ENCODE measurements around the gene SMOC2. TPM values are rescaled to one million over a fixed set of nuclear protein-coding genes. Genes with fewer than 3 reads are reported as not detected.
A peak's percentile ranks its signal among the peaks of the same experiment; 100 is the strongest.
"Not testable (repeated sequence)": the region's sequence is repeated elsewhere in the genome, so short reads cannot be mapped to it uniquely, and the experiment has no call there.

The SMOC2 gene
- total and polyA plus RNA-seq, 4 donors, result 1.3 to 6.4 (median 4.6) TPM

GRCh38 chr6:168675375-168675774 lies 234.4 kb downstream of the SMOC2 start:
- ATAC-seq (ENCODE audit: insufficient read depth, low FRiP score) (no peak), DNase-seq (no peak)
- H3K27me3 ChIP-seq (ENCODE audit: control insufficient read depth in 3 of 3, insufficient read depth in 3 of 3, low read length in 2 of 3), result no peaks in the 10 kb centered on the region
- H3K4me3 ChIP-seq, result no peak overlapping the region
- H3K9me3 ChIP-seq (ENCODE audit: control insufficient read depth in 4 of 4, insufficient read depth in 3 of 4, low read length in 3 of 4), result peaks cover 0 to 1% (median 0%) of the 10 kb centered on the region in 4 donors
- no peaks in the 10 kb centered on the region for H3K36me3 ChIP-seq (ENCODE audit: control insufficient read depth in 4 of 4, insufficient read depth in 4 of 4, low read length in 4 of 4)
- H3K27ac ChIP-seq (ENCODE audit: low read depth in 1 of 2, low read length in 1 of 2), result no peak overlapping the region
- no peak for TF ChIP-seq CTCF (IDR thresholded peaks at IDR 0.05; ENCODE audit: control extremely low read depth, extremely low read depth)
- no peak overlapping the region for H3K9ac ChIP-seq (ENCODE audit: insufficient read depth in 1 of 2, low read length in 2 of 2)
- WGBS, 2 donors, result 75% methylated on average over 11 of the region's 11 CpGs
- H3K4me1 ChIP-seq (ENCODE audit: control insufficient read depth in 5 of 5, insufficient read depth in 5 of 5, low read length in 5 of 5), result no peaks in the 10 kb centered on the region

GRCh38 chr6:168675933-168676551 lies 235.1 kb downstream of the SMOC2 start:
- H3K27ac ChIP-seq (ENCODE audit: low read depth in 1 of 2, low read length in 1 of 2), result no peak overlapping the region
- H3K4me3 ChIP-seq, result no peak overlapping the region
- ATAC-seq (ENCODE audit: insufficient read depth, low FRiP score) (no peak), DNase-seq (no peak)
- H3K27me3 ChIP-seq (ENCODE audit: control insufficient read depth in 3 of 3, insufficient read depth in 3 of 3, low read length in 2 of 3), result no peaks in the 10 kb centered on the region
- H3K9me3 ChIP-seq (ENCODE audit: control insufficient read depth in 4 of 4, insufficient read depth in 3 of 4, low read length in 3 of 4), result peaks cover 0 to 1% (median 0%) of the 10 kb centered on the region in 4 donors
- no peaks in the 10 kb centered on the region for H3K36me3 ChIP-seq (ENCODE audit: control insufficient read depth in 4 of 4, insufficient read depth in 4 of 4, low read length in 4 of 4)
- H3K9ac ChIP-seq (ENCODE audit: insufficient read depth in 1 of 2, low read length in 2 of 2), result no peak overlapping the region
- no peak for TF ChIP-seq CTCF (IDR thresholded peaks at IDR 0.05; ENCODE audit: control extremely low read depth, extremely low read depth)
- WGBS, 2 donors, result 88 to 90% methylated on average over 11 of the region's 11 CpGs
- no peaks in the 10 kb centered on the region for H3K4me1 ChIP-seq (ENCODE audit: control insufficient read depth in 5 of 5, insufficient read depth in 5 of 5, low read length in 5 of 5)

GRCh38 chr6:168676552-168677322 lies 235.8 kb downstream of the SMOC2 start:
- no peak overlapping the region for H3K27ac ChIP-seq (ENCODE audit: low read depth in 1 of 2, low read length in 1 of 2)
- H3K9me3 ChIP-seq (ENCODE audit: control insufficient read depth in 4 of 4, insufficient read depth in 3 of 4, low read length in 3 of 4), result peaks cover 0 to 1% (median 0%) of the 10 kb centered on the region in 4 donors
- H3K4me3 ChIP-seq, result no peak overlapping the region
- WGBS, 2 donors, result 82% methylated on average over 16 of the region's 16 CpGs
- ATAC-seq (ENCODE audit: insufficient read depth, low FRiP score) (no peak), DNase-seq (no peak)
- H3K9ac ChIP-seq (ENCODE audit: insufficient read depth in 1 of 2, low read length in 2 of 2), result no peak overlapping the region
- H3K27me3 ChIP-seq (ENCODE audit: control insufficient read depth in 3 of 3, insufficient read depth in 3 of 3, low read length in 2 of 3), result no peaks in the 10 kb centered on the region
- no peak for TF ChIP-seq CTCF (IDR thresholded peaks at IDR 0.05; ENCODE audit: control extremely low read depth, extremely low read depth)
- no peaks in the 10 kb centered on the region for H3K4me1 ChIP-seq (ENCODE audit: control insufficient read depth in 5 of 5, insufficient read depth in 5 of 5, low read length in 5 of 5)
- H3K36me3 ChIP-seq (ENCODE audit: control insufficient read depth in 4 of 4, insufficient read depth in 4 of 4, low read length in 4 of 4), result no peaks in the 10 kb centered on the region

- not testable (repeated sequence) for ATAC-seq (ENCODE audit: insufficient read depth, low FRiP score); H3K4me3 ChIP-seq; H3K4me1 ChIP-seq (ENCODE audit: control insufficient read depth in 5 of 5, insufficient read depth in 5 of 5, low read length in 5 of 5); H3K27me3 ChIP-seq (ENCODE audit: control insufficient read depth in 3 of 3, insufficient read depth in 3 of 3, low read length in 2 of 3); H3K9ac ChIP-seq (ENCODE audit: insufficient read depth in 1 of 2, low read length in 2 of 2); H3K27ac ChIP-seq (ENCODE audit: low read depth in 1 of 2, low read length in 1 of 2); H3K9me3 ChIP-seq (ENCODE audit: control insufficient read depth in 4 of 4, insufficient read depth in 3 of 4, low read length in 3 of 4); H3K36me3 ChIP-seq (ENCODE audit: control insufficient read depth in 4 of 4, insufficient read depth in 4 of 4, low read length in 4 of 4)
- WGBS, 2 donors, result 72 to 75% methylated on average over 6 of the region's 6 CpGs
- peak in 2 of 3 donors; percentile 10 to 16 for DNase-seq
Measured at GRCh38 chr6:168677323-168677781, 236.4 kb downstream of the SMOC2 start.

Measured in lung (tissue), 12 donors.